Measurements from ENCODE around the gene ARHGAP5. TPM values are rescaled to one million over a fixed set of nuclear protein-coding genes. Genes with fewer than 3 reads are reported as not detected.

Gene ARHGAP5
- total RNA-seq, 4 donors from 2014 or later: 101 to 124 (median 102) TPM

DNA sequence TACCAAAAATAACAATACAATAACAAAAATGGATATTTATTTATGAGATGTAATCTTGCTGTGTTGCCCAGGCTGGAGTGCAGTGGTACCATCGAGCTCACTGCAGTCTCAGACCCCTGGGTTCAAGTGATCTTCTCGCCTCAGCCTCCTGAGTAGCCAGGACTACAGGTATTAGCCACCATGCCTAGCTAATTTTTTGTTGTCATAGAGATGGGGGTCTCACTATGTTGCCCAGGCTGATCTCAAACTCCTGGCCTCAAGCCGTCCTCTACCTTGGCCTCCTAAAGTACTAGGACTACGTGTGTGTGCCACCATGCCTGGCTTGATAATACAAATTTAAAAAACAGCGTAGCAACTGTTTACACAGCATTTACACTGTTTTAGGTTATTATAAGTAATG lies 23.1 kb downstream of the ARHGAP5 start:
- TF ChIP-seq, protein P1, sequence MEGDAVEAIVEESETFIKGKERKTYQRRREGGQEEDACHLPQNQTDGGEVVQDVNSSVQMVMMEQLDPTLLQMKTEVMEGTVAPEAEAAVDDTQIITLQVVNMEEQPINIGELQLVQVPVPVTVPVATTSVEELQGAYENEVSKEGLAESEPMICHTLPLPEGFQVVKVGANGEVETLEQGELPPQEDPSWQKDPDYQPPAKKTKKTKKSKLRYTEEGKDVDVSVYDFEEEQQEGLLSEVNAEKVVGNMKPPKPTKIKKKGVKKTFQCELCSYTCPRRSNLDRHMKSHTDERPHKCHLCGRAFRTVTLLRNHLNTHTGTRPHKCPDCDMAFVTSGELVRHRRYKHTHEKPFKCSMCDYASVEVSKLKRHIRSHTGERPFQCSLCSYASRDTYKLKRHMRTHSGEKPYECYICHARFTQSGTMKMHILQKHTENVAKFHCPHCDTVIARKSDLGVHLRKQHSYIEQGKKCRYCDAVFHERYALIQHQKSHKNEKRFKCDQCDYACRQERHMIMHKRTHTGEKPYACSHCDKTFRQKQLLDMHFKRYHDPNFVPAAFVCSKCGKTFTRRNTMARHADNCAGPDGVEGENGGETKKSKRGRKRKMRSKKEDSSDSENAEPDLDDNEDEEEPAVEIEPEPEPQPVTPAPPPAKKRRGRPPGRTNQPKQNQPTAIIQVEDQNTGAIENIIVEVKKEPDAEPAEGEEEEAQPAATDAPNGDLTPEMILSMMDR (IDR thresholded peaks at IDR 0.05; ENCODE audit: low read depth): no peak

DNA sequence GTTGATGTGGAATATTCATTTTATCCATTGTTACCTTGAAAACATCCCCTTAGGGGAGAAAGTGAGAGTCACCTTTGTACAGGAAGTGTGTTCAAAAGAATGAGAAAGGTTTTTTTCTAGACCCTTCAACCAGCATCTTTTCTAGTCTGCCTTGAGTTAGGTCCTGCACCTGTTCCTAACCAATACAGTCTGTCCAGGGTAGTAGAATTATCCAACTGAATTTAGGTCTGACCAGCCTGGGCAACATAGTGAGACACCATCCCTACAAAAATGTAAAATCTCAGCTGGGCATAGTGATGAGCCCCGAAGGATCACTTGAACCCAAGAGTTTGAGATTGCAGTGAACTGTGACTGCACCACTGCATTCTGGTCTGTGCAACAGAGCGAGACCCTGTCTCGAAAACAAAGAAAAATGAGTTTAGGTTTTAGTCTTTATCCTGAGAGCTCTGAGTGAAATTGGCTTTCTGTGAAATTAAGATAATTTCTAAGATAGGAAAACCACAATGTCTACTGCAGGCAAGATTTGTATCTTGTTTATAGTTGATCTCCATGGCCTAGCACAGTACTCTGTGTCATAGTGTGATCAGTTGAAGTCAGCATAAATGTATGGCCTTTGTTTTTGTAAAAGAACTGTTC lies 25.2 kb downstream of the ARHGAP5 start:
- TF ChIP-seq, protein P1 (IDR thresholded peaks at IDR 0.05; ENCODE audit: low read depth): no peak

DNA sequence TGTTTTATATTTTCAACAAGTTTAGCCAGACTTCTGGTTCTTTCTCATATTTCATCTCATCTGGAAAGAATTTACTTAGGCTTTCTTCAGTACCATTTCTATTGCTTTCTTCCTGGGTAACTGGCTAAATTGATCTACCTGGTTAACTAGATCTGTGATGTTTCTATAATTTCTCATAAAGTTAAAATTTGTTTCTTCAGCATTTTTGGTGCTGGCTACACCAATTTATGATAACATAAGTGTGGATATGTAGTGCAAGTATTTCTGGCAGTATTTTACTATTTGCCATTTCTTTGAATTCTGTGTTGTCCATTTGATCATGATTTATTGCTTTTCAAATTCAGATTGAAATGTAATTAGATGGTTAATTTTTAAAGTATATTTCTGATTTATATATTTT lies 25.9 kb downstream of the ARHGAP5 start:
- TF ChIP-seq, protein P1 (IDR thresholded peaks at IDR 0.05; ENCODE audit: low read depth): no peak

DNA sequence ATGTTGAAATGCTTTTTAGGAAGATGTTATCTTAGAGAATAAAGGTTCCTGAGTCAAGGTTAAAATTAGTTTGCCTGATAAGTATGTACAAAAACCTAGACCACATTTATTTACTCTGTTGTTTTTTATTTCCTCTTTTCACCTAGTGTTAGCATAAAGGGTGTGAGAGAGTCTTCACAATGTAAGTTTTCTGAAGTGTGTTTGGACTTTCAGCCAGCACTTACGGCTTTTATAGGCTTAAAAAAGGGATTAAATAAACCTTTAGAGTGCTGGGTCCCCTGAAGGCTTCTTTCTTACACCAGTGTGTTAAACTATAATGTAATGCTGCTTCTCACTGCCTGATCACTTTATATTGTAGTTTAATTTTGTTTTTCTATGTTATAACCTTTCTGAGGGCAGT lies 27.2 kb downstream of the ARHGAP5 start:
- TF ChIP-seq, protein P1 (IDR thresholded peaks at IDR 0.05; ENCODE audit: low read depth): no peak

DNA sequence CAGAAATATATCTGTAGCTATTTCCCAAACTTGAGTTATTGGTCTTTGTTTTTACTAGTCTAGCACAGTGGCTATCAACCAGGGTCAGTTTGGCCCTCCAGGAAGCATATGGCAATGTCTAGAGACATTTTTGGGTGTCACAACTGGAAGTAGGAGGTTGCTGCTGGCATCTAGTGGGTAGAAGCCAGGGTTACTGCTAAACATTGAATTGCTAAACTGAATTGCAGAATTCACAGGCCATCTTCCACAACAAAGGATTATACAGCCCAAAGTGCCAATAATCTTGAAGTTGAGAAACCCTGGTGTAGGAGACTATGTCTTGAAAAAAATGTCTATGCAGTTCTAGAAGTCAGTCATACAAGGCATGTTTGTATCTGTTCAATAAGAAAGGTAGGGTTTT lies 27.7 kb downstream of the ARHGAP5 start:
- TF ChIP-seq, protein P1 (IDR thresholded peaks at IDR 0.05; ENCODE audit: low read depth): no peak

DNA sequence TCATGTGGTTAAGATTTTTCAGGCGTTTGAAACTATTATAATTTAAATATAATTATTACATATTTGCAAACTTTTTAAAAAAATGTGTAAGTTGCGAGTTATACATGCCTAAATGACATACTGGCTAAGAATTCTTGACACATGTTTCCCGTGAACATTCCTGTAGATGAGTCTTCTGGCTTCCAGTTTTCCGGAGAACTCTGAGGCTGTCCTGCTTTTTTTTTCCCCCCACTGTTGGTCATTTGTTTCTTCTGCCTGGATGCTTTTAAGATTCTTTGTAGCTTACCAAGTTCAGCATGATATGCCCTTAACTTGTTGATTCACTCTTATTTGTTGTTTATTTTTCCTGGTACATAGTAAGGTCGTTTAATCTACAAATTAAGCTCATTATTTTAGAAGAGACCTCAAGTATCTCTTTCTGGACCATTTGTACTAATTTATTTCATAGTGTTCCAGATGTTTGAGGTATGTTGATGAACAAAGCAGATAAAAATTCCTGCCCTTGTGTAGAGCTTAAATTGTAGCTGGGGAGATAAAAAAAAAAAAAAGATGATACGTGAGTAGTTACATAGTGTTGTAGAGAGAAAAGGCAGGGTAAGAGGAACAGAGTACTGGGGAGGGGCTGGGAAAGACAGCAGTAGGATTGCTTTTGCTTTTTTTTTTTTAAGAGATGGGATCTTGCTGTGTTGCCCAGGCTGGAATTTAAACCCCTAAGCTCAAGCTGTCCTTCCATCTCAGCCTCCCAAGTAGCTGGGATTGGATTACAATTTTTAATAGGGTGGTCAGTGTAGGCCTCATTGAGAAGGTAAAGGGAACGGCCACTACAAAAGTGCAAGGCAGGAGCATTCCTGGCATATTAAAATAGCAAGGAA lies 32.8 kb downstream of the ARHGAP5 start:
- TF ChIP-seq, protein P1 (IDR thresholded peaks at IDR 0.05; ENCODE audit: low read depth): no peak

DNA sequence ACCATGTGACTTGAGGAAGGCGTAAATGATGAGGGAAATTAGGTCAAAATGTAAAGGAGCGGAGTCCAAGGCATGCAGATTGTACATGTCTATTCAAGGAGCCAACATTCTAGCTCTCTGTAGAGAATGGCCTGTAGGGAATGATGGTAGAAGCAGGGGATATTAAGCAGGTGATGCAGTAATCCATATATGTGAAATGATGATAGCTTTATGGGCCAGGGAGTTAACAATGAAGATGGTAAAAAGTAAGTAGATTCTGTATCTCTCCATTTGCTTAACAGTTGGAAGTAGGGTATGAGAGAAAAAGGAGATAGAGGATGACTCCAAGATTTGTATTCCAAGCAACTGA lies 33.4 kb downstream of the ARHGAP5 start:
- TF ChIP-seq, protein P1 (IDR thresholded peaks at IDR 0.05; ENCODE audit: low read depth): no peak

Measured in subcutaneous adipose tissue (tissue), 4 donors.